ENCODE measurements around the gene KRTAP5-4. TPM values are rescaled to one million over a fixed set of nuclear protein-coding genes. Genes with fewer than 3 reads are reported as not detected.
"Not testable (repeated sequence)": the region's sequence is repeated elsewhere in the genome, so short reads cannot be mapped to it uniquely, and the experiment has no call there.

Gene KRTAP5-4
- total RNA-seq, 1 donor from 2014 or later: not detected

- no peak for ATAC-seq (ENCODE audit: low read depth)
- no peaks in the 10 kb centered on the region for H3K9me3 Mint-ChIP-seq
- DNase-seq: no peak
- H3K27ac Mint-ChIP-seq: no peak overlapping the region
- H3K36me3 Mint-ChIP-seq (ENCODE audit: low read depth): no peaks in the 10 kb centered on the region
- ChIA-PET POLR2A (interaction anchor here (0.6 to 0.7 kb wide), 2 partner anchors 31 to 742 kb away, joined by 3 to 5 read pairs; no protein-coding TSS in a partner anchor), CTCF (no interaction called here)
- TF ChIP-seq CTCF (IDR thresholded peaks at IDR 0.05): no peak
- peaks cover 21% of the 10 kb centered on the region for H3K27me3 Mint-ChIP-seq
- H3K4me3 Mint-ChIP-seq: no peak overlapping the region
- intact Hi-C loops (cut with micrococcal nuclease): no loop called here
- peaks cover 27% of the 10 kb centered on the region for H3K4me1 Mint-ChIP-seq
Measured at GRCh38 chr11:1589996-1590395, 31.9 kb downstream of the KRTAP5-4 start.

GRCh38 chr11:1589191-1589963 is 32.6 kb downstream of the KRTAP5-4 start:
- DNase-seq; H3K9me3 Mint-ChIP-seq; intact Hi-C loops (cut with micrococcal nuclease); CTCF ChIA-PET; H3K36me3 Mint-ChIP-seq (ENCODE audit: low read depth): not testable (repeated sequence)
- peak; percentile 47 for ATAC-seq (ENCODE audit: low read depth)
- Mint-ChIP-seq H3K27me3 (peaks cover 22% of the 10 kb centered on the region), H3K27ac (peak overlapping the region; percentile 30), H3K4me1 (peaks cover 28% of the 10 kb centered on the region), H3K4me3 (peak overlapping the region; percentile 46)
- POLR2A ChIA-PET: interaction anchor here (0.7 to 1.5 kb wide), 4 partner anchors 16 to 741 kb away, joined by 3 to 4 read pairs (median 4); partner anchors contain the start of gene DUSP8

GRCh38 chr11:1586699-1587098 is 35.2 kb downstream of the KRTAP5-4 start:
- CTCF ChIA-PET: interaction anchor here (0.7 kb wide), 2 partner anchors 8 to 12 kb away, joined by 3 read pairs; no protein-coding TSS in a partner anchor

GRCh38 chr11:1584661-1585370 is 37.1 kb downstream of the KRTAP5-4 start, which contains the start of gene KRTAP5-1:
KRTAP5-1 (minus strand) TSS chr11:1585283; CDS start chr11:1585249, 34 bp downstream.
- peaks cover 18% of the 10 kb centered on the region for H3K27me3 Mint-ChIP-seq
- CTCF ChIA-PET: interaction anchor here (1.3 kb wide), 1 partner anchor 10 kb away, joined by 3 read pairs; no protein-coding TSS in a partner anchor
- DNase-seq; H3K27ac Mint-ChIP-seq; H3K36me3 Mint-ChIP-seq (ENCODE audit: low read depth); POLR2A ChIA-PET; intact Hi-C loops (cut with micrococcal nuclease); H3K9me3 Mint-ChIP-seq; ATAC-seq (ENCODE audit: low read depth); H3K4me3 Mint-ChIP-seq: not testable (repeated sequence)
- H3K4me1 Mint-ChIP-seq: peaks cover 32% of the 10 kb centered on the region

More at GRCh38 chr11:1586699-1587098, 35.2 kb downstream of the KRTAP5-4 start:
- no peak overlapping the region for H3K27ac Mint-ChIP-seq
- DNase-seq (no peak), ATAC-seq (ENCODE audit: low read depth) (no peak)
- peaks cover 21% of the 10 kb centered on the region for H3K27me3 Mint-ChIP-seq
- no peak for TF ChIP-seq CTCF (IDR thresholded peaks at IDR 0.05)
- no peaks in the 10 kb centered on the region for H3K9me3 Mint-ChIP-seq
- POLR2A ChIA-PET: no interaction called here
- H3K36me3 Mint-ChIP-seq (ENCODE audit: low read depth): no peaks in the 10 kb centered on the region
- intact Hi-C loops (cut with micrococcal nuclease): no loop called here
- H3K4me1 Mint-ChIP-seq: peaks cover 36% of the 10 kb centered on the region
- H3K4me3 Mint-ChIP-seq: no peak overlapping the region

GRCh38 chr11:1582909-1583308 is 39.0 kb downstream of the KRTAP5-4 start:
- H3K4me3 Mint-ChIP-seq; POLR2A ChIA-PET; ATAC-seq (ENCODE audit: low read depth); DNase-seq; H3K36me3 Mint-ChIP-seq (ENCODE audit: low read depth); H3K27ac Mint-ChIP-seq; intact Hi-C loops (cut with micrococcal nuclease): not testable (repeated sequence)
- peaks cover 10% of the 10 kb centered on the region for H3K9me3 Mint-ChIP-seq
- peaks cover 23% of the 10 kb centered on the region for H3K27me3 Mint-ChIP-seq
- CTCF ChIA-PET: interaction anchor here (1.3 kb wide), 1 partner anchor 8 kb away, joined by 3 read pairs; no protein-coding TSS in a partner anchor
- H3K4me1 Mint-ChIP-seq: peaks cover 21% of the 10 kb centered on the region

- peaks cover 16% of the 10 kb centered on the region for H3K4me1 Mint-ChIP-seq
- ChIA-PET POLR2A (no interaction called here), CTCF (interaction anchor here (0.9 kb wide), 1 partner anchor 9 kb away, joined by 3 read pairs; no protein-coding TSS in a partner anchor)
- no peak overlapping the region for H3K4me3 Mint-ChIP-seq
- intact Hi-C loops (cut with micrococcal nuclease): no loop called here
- H3K27me3 Mint-ChIP-seq: peaks cover 23% of the 10 kb centered on the region
- TF ChIP-seq CTCF (IDR thresholded peaks at IDR 0.05): no peak
- H3K36me3 Mint-ChIP-seq (ENCODE audit: low read depth): no peaks in the 10 kb centered on the region
- no peak overlapping the region for H3K27ac Mint-ChIP-seq
- ATAC-seq (ENCODE audit: low read depth) (no peak), DNase-seq (no peak)
- peaks cover 10% of the 10 kb centered on the region for H3K9me3 Mint-ChIP-seq
Measured at GRCh38 chr11:1581976-1582375, 40.0 kb downstream of the KRTAP5-4 start.
